Activated T-cell treated with anti-CD3 and anti-CD28 coated beads for 48 hours (primary cell): ENCODE results near the gene SHB.
A peak's percentile ranks its signal among the peaks of the same experiment; 100 is the strongest.

Source experiments
- DNase-seq: peaks from one replicate; pipeline ENCODE4 v3.0.0-alpha.2; 2020; ENCODE audit warnings: low read depth

The SHB gene

DNA sequence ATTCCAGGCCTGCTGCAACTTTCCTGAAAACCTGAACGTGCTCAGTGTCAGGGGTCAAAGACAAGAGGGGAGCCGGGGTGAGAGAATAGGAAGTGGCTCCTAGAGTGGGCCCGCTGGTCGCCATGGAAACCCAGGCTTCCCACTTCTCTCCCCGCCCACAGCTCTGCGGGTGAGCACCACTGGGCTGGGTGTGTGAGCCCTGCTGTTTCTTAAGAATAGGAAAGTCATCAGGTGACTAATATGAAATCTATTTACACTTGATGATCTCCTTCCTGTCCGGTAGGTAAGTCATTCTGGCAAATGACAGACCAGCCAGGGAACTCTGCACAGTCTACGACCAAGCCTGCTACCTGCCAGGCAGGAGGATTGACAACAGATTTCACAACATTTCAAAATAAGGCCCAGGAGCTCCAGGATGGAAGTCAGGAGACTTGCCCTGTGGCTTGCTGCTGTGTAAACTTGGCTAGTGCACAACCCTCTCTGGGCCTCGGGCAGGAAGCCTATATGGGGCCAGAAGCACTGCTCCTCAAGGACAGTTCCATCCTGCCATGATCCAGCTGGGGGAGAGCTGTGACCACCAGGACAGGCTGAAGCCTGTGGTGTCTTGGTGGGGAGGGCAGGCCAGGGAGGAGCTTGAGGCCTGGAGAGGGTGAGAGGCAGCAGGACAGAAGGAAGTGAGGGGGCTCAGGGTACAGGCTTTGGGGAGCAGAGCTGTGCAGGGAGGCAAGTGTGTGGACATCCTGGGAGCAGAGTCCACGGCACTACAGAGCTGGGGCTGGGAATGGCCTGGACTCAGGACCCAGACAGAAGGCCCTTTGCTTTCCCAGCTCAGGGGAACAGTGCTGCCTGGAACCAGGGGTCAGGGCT lies 60.6 kb downstream of the SHB start:
- peak; percentile 74 for DNase-seq

- no peak for DNase-seq
Measured at GRCh38 chr9:38007016-38007415, 62.0 kb downstream of the SHB start.

GRCh38 chr9:38006163-38006562 lies 62.9 kb downstream of the SHB start:
- DNase-seq, result no peak

DNA sequence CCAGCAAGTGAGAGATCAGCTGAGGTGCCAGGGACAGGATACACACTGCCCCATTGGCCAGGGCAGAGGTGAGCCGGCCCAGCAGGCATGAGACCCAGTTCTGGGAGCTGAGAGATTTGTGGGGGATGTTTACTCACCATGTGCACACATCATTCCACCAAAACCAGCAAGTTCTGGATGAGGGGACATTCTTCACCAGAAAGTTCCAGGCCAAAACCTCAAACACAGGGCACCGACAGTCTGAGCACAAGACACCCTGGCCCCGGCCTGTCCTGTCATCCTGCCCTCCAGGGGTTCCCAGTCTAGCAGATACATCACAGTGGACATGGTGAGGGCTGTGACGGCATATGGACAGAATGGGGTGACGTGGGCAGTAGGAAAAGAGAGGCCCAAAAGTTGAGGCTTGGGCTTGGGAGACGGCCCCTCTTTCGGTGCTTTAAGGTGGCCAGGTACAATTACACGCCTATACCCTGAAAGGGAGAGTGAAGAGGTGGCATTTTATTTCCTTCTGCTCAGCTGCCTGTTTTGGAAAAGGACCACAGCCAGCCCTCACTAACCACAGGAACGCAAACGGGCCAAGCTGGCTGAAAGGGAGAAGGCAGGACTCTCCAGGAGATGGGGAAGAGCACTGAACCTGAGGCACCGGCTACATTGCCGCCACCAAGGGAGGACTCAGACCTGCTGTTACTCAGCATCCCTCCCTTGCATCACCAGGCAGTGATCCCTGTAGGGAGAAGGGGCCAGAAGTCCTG lies 64.0 kb downstream of the SHB start:
- no peak for DNase-seq

DNA sequence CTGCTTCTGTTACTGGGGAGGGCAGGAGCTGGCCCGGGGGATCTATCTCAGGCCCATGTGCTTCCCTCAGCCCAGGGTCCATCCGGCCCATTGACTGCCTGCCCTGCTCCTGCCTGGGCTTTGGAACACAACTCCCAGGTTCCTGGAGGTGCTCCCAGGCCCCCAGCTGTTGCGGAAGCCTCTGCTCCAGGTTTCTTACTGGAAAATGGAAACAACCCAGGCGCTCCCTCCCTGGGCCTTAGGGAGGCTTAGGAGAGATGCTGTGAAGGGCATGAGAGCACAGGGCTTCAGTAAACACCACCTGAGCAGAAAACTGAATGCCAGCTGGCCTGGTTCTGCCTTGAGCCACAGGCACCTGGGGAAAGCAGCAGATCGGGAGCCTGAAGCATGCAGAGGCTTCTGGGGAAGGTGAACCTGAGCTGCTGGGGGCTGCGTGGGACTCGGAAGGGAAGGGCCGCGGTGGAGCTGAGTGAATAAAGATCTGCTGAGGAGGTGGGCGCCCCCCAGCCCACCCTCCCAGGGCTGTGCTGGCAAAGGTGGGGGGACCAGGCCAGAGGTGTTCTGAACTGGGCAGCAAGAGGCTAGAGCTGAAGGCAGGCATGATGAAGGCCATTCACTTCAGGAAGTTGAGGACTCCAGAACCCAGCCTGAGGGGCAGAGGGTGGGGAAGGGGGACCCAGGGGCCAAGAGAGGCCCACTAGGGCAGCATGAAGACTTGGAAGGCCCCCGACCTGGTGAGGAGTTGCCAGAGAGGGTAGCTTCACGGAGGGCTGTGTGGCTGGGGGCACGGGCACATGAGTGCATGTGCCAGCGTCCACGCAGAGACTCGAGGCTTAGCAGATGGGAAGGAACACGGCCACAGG lies 64.8 kb downstream of the SHB start:
- no peak for DNase-seq

DNA sequence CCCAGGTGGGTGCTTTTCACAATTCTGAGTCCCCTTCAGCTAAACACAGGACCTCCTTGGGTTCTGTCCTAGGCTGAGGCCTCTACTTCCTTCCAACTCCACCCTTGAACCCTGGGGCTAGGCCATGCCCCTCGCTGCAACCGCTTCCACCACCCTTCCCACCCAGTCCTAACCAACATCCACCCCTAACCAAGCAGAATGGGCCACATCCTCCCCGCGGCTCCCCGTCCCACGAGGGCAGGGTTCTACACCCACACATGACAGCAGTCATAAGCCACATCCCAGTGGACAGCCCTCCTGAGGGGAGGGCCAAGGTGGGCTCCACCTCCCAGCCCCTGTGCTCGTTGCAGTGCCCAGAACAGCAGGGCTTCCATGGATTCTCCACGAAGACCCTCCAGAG lies 65.8 kb downstream of the SHB start:
- DNase-seq, result no peak

DNA sequence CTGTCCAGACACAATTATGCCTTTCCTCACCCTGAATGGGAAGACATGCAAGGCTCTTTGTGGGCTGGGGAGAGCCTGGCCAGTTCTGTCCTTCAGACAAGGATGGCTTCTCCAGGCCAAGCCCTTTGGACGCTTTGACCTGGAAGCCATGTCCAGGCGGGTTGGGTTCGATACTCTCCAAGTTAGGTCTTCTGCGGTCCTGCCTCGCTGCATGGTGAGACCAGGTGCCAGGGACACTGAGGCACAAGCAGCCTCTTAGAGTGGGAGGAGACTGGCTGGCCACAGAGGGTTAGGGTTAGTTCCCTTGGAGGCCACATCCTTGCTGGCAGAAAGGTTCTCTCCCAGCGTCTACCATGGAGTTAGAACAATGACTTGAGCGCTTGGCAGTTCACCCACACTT lies 67.6 kb downstream of the SHB start:
- DNase-seq, result no peak

DNA sequence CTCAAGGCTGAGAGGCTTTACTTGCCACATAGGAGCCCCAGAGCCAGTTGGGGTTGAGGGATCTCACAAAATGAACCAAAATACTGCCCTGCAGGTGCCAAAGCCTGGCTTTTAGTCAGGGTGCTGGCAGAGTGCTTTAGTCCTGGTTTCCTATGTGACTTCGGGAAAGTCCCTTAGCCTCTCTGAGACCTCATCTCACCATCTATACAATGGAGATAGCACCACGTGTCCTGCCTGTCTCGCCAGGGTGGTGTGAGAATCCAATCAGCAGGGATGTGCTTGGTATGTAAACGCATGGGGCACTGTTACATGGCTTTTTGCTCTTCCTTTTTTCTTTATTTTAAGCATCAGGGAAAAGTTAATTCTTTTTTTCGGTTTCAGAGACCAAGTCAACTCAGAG lies 68.3 kb downstream of the SHB start:
- no peak for DNase-seq

- no peak for DNase-seq
Measured at GRCh38 chr9:38000332-38000731, 68.7 kb downstream of the SHB start.

DNA sequence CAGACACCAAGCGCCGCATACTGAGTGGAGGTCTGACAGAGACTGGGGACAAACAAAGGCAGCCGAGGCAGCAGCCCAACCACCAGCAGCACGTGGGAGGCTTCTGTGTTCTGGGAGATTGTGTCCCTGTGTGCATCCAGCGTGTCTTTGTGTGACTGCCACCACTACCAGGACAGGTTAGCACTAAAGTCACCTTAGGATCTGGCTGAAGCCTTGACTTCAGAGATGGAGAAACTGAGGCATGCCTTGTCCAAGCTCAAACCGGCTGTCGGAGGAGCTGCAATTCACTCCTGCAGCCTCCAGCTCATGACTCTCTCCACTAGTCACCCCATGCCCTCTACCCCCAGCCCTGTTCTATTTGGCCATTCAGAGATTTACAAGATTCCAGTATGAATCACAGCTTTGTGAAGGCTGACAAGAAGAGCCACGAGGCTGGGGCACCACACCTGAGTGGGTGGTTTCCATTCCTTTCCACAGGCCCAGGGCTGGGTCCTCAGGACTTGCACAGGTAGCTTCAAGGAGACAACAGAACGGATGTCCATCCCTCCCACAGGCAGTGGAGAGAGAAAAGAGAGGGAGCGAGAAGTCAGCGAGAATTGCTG lies 69.3 kb downstream of the SHB start:
- no peak for DNase-seq

- no peak for DNase-seq
Measured at GRCh38 chr9:37998881-37999587, 70.0 kb downstream of the SHB start.

DNA sequence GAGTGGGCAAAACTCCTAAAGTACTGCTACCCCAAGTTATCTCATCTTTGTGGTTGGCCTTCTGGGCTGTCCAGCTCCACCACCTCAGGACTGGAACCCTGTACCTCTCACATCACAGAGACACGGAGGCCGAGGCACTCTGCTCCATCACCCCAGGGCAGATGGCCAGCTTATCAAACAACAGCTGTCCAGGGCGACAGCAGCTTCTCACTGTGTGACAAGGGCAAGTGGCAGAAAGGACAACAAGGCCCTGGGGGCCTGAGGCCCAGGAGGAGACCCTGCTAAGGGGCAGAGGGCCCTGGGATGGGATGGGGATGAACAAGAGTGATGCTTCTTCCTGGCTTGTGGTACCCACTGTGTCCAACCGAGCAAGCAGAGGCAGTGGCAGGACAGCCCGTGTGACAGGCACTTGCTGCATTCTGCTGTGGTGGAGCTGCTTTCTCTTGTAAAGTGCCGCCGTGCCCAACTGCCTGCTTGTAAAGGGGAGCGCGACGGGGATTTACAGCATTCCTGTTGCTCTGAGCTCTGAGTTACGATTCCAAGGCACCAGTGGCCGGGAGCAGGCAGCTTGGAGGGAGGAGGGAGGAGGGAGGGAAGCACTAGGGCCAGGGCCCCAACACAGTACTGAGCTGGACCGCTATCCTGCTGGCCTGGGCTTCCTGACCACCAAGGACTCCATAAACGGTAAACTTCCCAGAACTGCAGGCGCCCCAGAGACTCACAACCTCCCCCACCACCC lies 71.2 kb downstream of the SHB start:
- no peak for DNase-seq

DNA sequence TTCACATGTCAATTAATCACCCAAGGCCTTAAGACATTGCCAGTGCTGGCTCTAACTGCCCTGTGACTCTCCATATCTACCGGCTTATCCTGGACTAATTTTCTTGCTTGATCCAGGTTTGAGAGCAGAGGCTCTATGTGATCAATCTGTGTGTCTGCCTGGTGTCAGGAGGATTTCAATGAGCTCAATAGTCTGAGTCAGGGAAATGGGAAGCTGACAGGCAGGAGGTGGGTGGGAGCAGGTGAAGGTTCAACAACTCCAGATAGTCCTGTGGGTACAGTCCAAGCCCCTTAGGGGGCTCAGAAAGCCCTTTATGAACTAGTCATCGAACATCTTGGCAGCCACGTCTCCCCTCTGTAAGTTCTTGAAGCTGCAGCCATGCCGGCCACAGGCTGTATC lies 72.2 kb downstream of the SHB start:
- DNase-seq, result no peak

DNA sequence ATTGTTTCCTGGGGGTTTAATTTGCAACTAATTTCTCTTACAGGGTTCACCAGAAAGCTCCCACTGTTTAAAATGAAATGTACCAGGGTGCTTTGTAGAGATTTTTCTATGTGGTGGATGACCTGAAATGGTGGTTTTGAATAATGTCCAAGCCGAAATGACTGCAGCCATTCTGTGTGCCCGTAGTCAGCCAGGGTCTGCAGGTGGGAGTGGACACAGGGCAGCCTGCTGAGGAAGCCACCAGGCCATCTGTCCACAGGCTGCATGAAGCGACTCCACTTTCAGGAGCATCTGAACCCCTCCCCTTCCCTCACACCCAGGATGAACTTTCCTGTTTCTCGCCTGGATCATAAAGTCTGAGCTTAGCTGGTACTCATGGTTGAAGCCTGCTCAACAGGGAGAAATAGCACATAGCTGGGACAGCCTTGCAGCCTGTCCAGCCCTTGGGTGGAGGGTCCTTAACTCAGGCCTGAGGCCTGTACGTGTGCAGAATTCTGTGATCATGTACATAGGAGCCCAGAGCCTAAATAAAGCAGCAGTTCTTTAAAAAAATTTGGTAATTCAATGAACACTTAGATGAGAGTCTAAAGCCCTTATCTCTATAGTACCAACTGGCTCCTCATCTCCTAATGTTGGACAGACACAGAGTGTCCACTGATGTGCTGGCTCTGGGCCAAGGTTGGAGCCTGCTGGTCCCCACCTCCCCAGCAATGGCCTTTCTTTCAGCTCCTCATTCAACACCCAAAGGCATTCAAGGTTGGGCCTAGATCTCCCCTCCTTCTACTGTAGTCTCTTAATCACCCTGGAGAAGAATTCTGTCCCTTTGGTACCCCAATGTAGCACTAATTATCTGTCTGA lies 72.8 kb downstream of the SHB start:
- no peak for DNase-seq

- no peak for DNase-seq
Measured at GRCh38 chr9:37995348-37995737, 73.7 kb downstream of the SHB start.

DNA sequence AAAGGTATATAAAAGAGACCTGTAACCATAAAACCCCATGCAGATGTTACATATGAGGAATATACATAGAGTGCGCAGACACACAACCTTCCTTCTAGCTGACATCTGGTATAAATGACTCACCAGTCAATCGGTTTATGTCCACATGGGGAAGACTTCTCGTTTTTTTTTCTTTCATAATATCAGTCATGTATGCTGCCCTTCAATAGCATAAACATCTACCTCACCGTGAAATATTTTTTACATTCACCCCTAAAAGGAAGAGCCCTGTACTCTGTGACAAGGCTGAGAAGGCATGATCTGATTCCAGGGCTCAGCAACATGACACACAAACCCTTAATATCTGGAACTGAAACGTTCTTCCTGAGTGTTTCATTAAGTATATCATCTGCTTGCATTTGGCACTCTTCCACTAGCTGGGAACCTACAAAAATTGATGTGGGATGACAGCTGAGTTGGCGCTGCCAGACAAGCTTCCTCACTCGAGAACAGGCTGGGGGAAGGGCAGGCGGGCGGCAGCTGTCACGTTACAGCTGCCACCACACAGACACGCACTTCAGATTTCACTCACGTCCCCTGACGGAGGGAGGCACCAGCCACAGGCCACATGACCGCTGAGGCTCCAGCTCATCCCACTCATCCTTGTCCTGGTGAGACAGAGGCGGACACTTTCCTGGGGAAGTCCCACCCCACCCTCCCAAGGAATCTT lies 74.2 kb downstream of the SHB start:
- peak; percentile 53 for DNase-seq

- no peak for DNase-seq
Measured at GRCh38 chr9:37992924-37993349, 76.1 kb downstream of the SHB start.

GRCh38 chr9:37990404-37991015 lies 78.5 kb downstream of the SHB start:
- no peak for DNase-seq

DNA sequence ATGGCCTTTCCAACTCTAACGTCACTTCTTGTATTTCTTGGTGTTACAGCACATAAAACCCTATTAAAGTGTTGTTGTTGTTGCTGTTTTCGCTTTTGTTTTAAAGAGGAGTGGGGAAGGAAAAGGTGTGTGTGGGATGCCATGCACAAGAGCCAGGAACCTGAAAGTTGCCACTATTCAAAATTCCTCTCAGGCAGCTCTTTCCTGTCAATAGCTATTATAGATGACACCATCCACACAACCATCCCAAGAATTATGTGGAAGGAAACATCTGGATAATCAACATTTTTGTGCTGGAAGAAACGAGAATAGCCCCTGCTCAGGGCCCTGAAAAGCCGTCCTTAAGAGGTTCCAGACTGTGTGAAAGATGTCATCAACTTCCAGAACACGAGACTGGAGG lies 79.3 kb downstream of the SHB start:
- no peak for DNase-seq
